Right cardiac atrium (tissue), 5 donors: ENCODE measurements around the gene ASPA. TPM values are rescaled to one million over a fixed set of nuclear protein-coding genes. Genes with fewer than 3 reads are reported as not detected.
A peak's percentile ranks its signal among the peaks of the same experiment; 100 is the strongest.
"Not testable (repeated sequence)": the region's sequence is repeated elsewhere in the genome, so short reads cannot be mapped to it uniquely, and the experiment has no call there.

Experiments
- ATAC-seq, 2 donors: fragments of 200-7000 bp; cut with Tn5 transposase; one replicate each; pipeline versions ENCODE4 v1.8.0 to v1.9.1; 2020; ENCODE audit warnings: moderate library complexity in 2 of 2, mild to moderate bottlenecking in 1 of 2
- DNase-seq, 3 donors: peaks; one replicate each; pipeline ENCODE4 v3.0.0-alpha.2; 2020
- H3K27ac ChIP-seq: one replicate; pipeline ENCODE4 v1.5.1; 2013; ENCODE audit warnings: mild to moderate bottlenecking, low read length, control low read depth, moderate library complexity
- H3K27me3 ChIP-seq: one replicate; pipeline ENCODE4 v1.6.1; 2013; ENCODE audit not compliant: control insufficient read depth, insufficient read depth
- H3K4me1 ChIP-seq: one replicate; pipeline ENCODE4 v1.6.1; 2013; ENCODE audit warnings: low read length; ENCODE audit not compliant: control insufficient read depth, insufficient read depth
- H3K4me3 ChIP-seq: one replicate; pipeline ENCODE4 v1.5.1; 2013; ENCODE audit warnings: low read length, control low read depth
- H3K9me3 ChIP-seq: one replicate; pipeline ENCODE4 v1.6.1; 2013; ENCODE audit warnings: low read length; ENCODE audit not compliant: control insufficient read depth
- WGBS: extraction: QIAGEN DNeasy Blood & Tissue Kit; methylation state at CpG from one replicate; pipeline ENCODE4 v1.1.7; 2013; 5-methylcytosine and 5-hydroxymethylcytosine counted together
- intact Hi-C, 4 donors: fragments of 100-400 bp; cut with DNase I; formaldehyde crosslinking; loops; one replicate each; pipeline versions ENCODE4 v1.11.0 to v1.14.0; 2022 to 2023
- long read RNA-seq, 4 donors: library from polyadenylated mRNA; unstranded; transcript quantifications; one replicate each; pipeline ENCODE4 v2.0.0, GENCODE V29; 2020 to 2021
- polyA plus RNA-seq: library from polyadenylated mRNA; stranded (reverse); fragments of 200-250 nt; gene quantifications from one replicate; pipeline ENCODE4 v1.2.3, GENCODE V29; 2013
- total RNA-seq, 4 donors: library from RNA; stranded (reverse); fragmentation: NEBNext Ultra II Directional; extraction: Animal tissue kit (Norgen Biotek cat#: 25700); gene quantifications; one replicate each; pipeline ENCODE4 v1.2.1, GENCODE V29; 2021
- donor health status: healthy with polysubstance abuse.
- donor health status: DM: no; HTN: yes; CAD: no.
- donor health status: DM: no; HTN: no; CAD: no.
- donor health status: DM: no; HTN: yes; CAD: no; lungs with severe emphysema.
- donor health status: DM: yes; HTN: yes; CAD: no.

Gene ASPA
- 1 to 10 TPM; 1.6 to 5.5 (median 2.5) TPM for total RNA-seq
- 1.6 TPM for polyA plus RNA-seq
- long read RNA-seq, donor 1, full-length matches to known transcripts: 1 of 4 reads
- long read RNA-seq, donor 1, partial matches to known transcripts: 2 of 4 reads
- long read RNA-seq, donor 1, other reads (novel, unspliced or antisense): 1 of 4 reads
- long read RNA-seq, donor 2: 0 reads
- long read RNA-seq, donor 3, full-length matches to known transcripts: 1 of 1 reads
- long read RNA-seq, donor 3, partial matches to known transcripts: 0 of 1 reads
- long read RNA-seq, donor 3, other reads (novel, unspliced or antisense): 0 of 1 reads
- long read RNA-seq, donor 4: 0 reads

DNA sequence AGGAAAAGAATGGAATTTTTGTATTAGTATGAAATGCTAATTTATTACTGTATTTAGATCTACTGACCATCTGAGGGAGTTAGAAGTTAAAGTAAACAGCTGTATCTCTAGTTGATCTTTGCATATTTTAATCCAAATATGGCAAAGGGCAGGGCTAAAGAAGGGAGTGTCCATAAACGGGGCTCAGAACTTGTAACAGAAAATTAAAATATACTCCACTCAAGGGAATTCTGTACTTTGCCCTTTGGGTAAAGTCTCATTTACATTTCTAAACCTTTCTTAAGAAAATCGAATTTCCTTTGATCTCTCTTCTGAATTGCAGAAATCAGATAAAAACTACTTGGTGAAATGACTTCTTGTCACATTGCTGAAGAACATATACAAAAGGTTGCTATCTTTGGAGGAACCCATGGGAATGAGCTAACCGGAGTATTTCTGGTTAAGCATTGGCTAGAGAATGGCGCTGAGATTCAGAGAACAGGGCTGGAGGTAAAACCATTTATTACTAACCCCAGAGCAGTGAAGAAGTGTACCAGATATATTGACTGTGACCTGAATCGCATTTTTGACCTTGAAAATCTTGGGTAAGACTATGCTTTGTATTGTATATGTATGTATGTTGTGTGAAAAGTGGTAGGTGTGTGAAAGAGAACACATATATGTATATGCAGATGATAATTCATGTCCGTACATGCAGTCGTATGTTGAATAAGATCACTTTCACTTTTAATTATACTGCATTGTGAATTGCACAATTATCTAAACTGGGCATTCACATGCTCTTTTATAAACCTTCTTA is at the start of gene ASPA:
Gene ASPA (plus strand): TSS at position 186 of the 799 bp plus-strand sequence. CDS start 163 bp downstream, at position 349.
- no peak within 1 kb of the TSS for H3K27ac ChIP-seq
- no peaks in the 10 kb centered on the region for H3K9me3 ChIP-seq
- peak in 1 of 2 donors; percentile 39 for ATAC-seq
- H3K27me3 ChIP-seq: no peaks in the 10 kb centered on the region
- H3K4me3 ChIP-seq: peak within 1 kb of the TSS; percentile 69
- H3K4me1 ChIP-seq: no peaks in the 10 kb centered on the region
- DNase-seq: no peak
- WGBS: 49% methylated on average over 7 of the region's 7 CpGs
- intact Hi-C loops: no loop called here

DNA sequence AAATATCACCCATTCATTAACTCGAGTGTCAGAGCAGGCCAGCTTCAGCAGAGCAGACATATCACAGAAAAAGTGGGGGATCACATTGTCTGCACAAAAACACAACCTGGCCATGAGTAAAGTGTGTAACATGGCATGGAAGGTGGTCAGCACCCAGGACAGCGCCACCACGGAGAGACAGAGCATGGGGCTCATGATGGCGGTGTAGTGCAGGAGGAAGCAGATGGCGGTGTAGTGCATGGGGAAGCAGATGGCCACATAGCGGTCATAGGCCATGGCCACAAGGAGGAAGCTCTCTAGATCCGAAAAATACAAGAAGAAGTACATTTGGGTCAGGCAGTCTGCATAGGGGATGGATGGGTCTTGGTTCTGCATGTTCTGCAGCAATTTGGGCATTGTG is 42.6 kb upstream of the ASPA start:
- H3K4me1 ChIP-seq, H3K27ac ChIP-seq, ATAC-seq, H3K4me3 ChIP-seq, H3K27me3 ChIP-seq, H3K9me3 ChIP-seq, intact Hi-C loops: not testable (repeated sequence)
- peak in 1 of 3 donors; percentile 44 for DNase-seq
- 27% methylated on average over 7 of the region's 7 CpGs for WGBS

DNA sequence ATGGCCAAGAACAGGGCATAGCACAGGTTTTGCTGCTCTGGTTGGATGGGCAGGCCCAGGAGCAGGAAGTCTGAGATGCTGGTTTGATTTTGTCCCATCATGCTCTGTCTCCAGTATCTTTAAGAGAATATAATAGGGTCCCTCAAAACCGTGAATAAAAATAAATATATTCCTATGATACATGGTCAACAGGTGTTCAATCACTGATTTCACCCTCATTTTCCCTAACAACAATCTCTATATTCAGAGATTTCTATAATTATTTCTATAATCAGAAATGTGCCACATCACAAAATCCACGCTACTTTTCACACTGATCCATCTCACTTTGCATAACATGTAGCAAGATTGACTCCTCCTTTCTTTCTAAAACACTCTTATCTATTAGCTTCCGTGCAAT is 42.1 kb upstream of the ASPA start, which contains the start of gene OR1E2:
Gene OR1E2 (minus strand): TSS at position 101 of the 400 bp plus-strand sequence. CDS start 0 bp downstream, at position 101.
- intact Hi-C loops: no loop called here
- no peaks in the 10 kb centered on the region for H3K9me3 ChIP-seq
- H3K27ac ChIP-seq: no peak within 1 kb of the TSS
- H3K4me3 ChIP-seq: no peak within 1 kb of the TSS
- 59% methylated on average over 3 of the region's 3 CpGs for WGBS
- no peaks in the 10 kb centered on the region for H3K4me1 ChIP-seq
- ATAC-seq (no peak), DNase-seq (no peak)
- H3K27me3 ChIP-seq: no peaks in the 10 kb centered on the region

DNA sequence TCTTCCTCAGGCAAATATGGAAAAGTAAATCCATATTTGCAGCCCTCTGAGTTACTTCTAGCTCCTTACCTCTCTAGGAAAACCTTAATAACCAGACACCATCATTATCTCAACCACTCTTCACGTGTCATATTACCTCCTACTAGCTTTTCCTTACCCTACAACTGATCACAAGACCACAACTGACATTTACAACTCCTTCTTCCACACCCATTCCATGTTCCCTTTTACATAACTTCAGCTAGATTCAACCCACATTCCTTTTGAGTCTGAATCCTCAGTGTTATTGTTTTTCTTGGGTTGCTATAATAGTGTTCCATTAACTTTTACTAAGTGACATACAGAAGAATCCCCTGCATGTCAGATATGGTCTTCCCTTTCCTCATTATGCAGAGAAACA is 37.4 kb upstream of the ASPA start:
- Histone ChIP-seq H3K4me1 (no peaks in the 10 kb centered on the region), H3K27ac (no peak overlapping the region), H3K4me3 (no peak overlapping the region), H3K9me3 (no peaks in the 10 kb centered on the region), H3K27me3 (no peaks in the 10 kb centered on the region)
- intact Hi-C loops: no loop called here
- 48% methylated on average over 1 of the region's 1 CpG for WGBS
- no peak for ATAC-seq
- no peak for DNase-seq

DNA sequence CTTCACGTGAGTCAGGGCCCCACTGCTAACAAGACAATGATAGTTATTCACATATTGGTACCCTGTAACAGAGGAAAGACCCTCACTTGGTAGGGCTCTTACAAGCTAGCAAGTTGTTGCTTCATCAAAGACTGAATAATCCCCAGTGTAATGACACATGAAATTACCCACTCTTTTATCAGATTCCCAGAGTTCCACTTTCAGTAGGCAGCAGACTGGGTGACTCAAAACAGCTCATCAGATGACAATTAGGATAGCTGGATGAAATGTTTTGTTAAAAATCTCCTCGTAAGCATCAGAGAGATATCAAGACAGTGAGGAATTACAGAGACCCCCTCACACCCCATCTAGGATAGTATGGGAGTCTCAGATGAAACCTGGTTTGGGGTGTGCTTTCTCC is 35.3 kb upstream of the ASPA start:
- H3K9me3 ChIP-seq: no peaks in the 10 kb centered on the region
- H3K4me1 ChIP-seq: no peaks in the 10 kb centered on the region
- 55% methylated on average over 2 of the region's 2 CpGs for WGBS
- H3K27ac ChIP-seq: no peak overlapping the region
- no peak for ATAC-seq
- intact Hi-C loops: no loop called here
- H3K27me3 ChIP-seq: no peaks in the 10 kb centered on the region
- DNase-seq: no peak
- H3K4me3 ChIP-seq: no peak overlapping the region

DNA sequence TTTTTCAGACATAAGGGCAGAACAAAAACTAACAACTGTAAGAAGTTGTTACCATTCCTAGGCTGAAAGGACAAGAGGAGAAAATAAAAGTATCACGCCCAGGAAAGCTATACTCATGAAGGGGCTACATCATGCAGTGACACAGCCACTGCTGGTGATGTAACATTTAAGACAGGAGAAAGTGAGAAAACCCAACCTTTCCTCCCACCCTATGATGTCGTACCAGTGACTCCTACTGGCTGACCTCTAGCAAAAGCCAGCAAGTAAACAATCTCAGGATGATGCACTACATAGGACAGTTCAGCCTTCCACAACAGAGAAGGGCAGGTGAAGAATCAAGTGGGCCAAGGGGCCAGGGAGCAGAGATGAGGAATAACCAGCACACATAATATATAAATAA is 28.2 kb upstream of the ASPA start:
- no peak for DNase-seq
- no peak for ATAC-seq
- Histone ChIP-seq H3K9me3 (no peaks in the 10 kb centered on the region), H3K4me3 (no peak overlapping the region), H3K27me3 (no peaks in the 10 kb centered on the region), H3K27ac (no peak overlapping the region), H3K4me1 (no peaks in the 10 kb centered on the region)
- intact Hi-C loops: no loop called here
- 57% methylated on average over 2 of the region's 2 CpGs for WGBS

DNA sequence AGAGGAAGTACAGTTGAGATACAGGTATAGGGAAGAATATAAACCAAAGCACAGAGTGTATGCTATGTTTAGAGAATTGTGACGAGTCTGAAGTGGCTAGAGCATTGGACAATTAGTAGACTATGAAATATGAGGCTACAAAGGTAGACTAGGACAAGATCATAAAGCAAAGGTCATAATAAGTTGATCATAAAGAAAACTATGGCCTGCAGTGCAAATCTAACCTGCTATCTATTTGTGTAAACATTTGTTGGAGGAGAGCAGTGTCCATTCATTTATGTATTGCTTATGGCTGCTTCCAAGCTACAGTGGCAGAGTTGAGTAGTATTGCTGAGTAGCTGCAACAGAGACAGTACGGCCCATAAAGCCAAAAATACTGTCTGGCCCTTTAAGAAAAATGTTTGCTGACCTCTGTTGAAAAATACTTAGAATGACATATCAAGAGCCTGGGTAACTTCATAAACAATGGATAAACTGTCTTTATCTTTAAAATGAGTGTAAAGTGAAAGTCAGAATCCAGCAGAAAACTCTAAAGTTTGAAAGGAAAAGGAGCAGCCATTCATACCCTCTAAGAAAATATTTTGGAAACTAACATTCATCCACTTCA is 27.6 kb upstream of the ASPA start:
- intact Hi-C loops: no loop called here
- ATAC-seq: no peak
- no peaks in the 10 kb centered on the region for H3K9me3 ChIP-seq
- no peaks in the 10 kb centered on the region for H3K4me1 ChIP-seq
- 52% methylated on average over 2 of the region's 2 CpGs for WGBS
- H3K27ac ChIP-seq: no peak overlapping the region
- H3K27me3 ChIP-seq: no peaks in the 10 kb centered on the region
- no peak overlapping the region for H3K4me3 ChIP-seq
- no peak for DNase-seq

DNA sequence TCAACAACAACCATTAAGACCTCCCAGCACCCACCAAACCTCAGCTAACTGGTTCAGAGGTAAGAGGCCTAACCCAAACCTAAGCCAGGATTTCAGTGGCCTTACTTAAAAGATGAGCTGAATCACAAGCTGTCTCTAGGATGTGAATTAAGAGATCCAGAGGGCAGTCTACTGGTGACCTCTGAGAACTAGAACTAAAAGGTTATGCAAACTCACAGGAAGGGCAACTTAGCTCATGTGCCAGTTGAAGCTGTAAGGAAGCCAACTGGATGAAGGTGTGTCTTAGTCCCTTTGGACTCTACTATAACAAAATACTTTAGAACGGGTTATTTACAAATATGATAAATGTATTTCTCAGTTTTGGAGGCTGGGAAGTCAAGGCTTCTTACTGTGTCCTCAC is 9.4 kb upstream of the ASPA start:
- H3K27ac ChIP-seq, H3K27me3 ChIP-seq, DNase-seq, H3K9me3 ChIP-seq, H3K4me3 ChIP-seq, H3K4me1 ChIP-seq, intact Hi-C loops, ATAC-seq: not testable (repeated sequence)
- 78% methylated on average over 1 of the region's 1 CpG for WGBS

DNA sequence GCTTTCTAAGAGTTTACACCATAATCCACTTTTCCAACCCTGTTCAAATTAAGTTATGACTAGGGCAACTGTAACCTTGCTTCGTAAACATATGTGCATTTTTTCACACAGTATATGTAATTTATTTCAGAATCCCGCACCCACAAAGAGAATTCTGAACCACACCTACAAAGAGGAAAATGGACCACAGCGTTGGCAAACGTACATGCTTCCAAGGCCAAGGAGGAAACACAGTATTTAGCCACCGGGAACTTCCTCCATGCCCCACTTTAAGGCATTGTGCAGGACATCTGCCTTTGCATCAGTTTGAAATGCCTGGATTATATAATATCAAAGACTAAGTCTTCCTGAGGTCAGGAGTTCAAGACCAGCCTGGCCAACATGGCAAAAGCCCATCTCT is 6.3 kb upstream of the ASPA start:
- intact Hi-C loops: no loop called here
- 63% methylated on average over 5 of the region's 5 CpGs for WGBS

DNA sequence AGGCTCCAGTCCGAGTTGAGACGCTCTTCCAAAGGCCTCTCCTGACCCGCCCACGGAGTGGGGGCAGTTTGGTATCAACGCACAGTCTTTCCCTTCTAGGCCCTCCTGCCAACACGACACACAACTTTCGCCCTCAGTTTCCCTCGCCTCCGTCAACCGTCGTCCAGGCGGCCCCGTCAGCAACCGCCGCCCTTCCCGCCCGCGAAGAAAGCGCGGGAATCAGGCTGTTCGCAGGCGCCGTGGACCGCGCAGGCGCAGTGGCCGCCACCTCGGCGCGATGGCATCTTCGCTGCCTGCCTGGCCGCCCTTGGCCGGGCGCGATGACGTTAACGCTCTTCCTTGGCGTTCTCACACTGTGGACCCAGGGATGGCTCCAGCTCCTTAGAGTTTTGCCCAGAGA is 4.2 kb upstream of the ASPA start, which contains the start of gene SPATA22:
Gene SPATA22 (minus strand): TSS at position 221 of the 400 bp plus-strand sequence. CDS start 2,494 bp downstream, outside the sequence.
- Histone ChIP-seq H3K9me3 (no peaks in the 10 kb centered on the region), H3K4me3 (no peak within 1 kb of the TSS), H3K27me3 (no peaks in the 10 kb centered on the region), H3K4me1 (no peaks in the 10 kb centered on the region), H3K27ac (no peak within 1 kb of the TSS)
- intact Hi-C loops: no loop called here
- WGBS: 95% methylated on average over 38 of the region's 38 CpGs
- ATAC-seq (no peak), DNase-seq (peak in 1 of 3 donors; percentile 24)

More for the DNA sequence above, 6.3 kb upstream of the ASPA start:
- Histone ChIP-seq H3K4me1 (no peaks in the 10 kb centered on the region), H3K4me3 (no peak overlapping the region), H3K27ac (no peak overlapping the region), H3K27me3 (no peaks in the 10 kb centered on the region), H3K9me3 (no peaks in the 10 kb centered on the region)
- DNase-seq: no peak
- ATAC-seq: no peak

DNA sequence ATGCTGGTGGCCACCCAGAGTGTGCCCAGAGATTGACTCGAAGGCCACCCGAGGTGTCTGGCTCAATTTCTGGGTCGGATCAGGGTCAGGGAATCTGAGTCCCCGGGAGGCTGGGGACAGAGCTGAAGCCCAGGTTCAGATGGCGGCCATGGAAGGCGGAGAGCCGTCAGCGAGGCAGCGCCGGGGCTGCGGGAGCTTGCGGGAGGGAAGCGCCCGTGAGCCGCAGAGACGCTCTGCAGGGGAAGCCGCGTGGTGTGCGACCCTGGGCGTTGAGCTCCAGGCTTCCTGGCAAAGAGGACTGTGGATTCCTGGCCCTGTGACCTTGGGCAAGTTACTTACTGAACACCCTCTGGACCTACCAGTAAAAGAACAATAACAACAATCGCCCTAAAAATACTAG is 3.7 kb upstream of the ASPA start:
- intact Hi-C loops: no loop called here
- Histone ChIP-seq H3K27me3 (no peaks in the 10 kb centered on the region), H3K27ac (no peak overlapping the region), H3K4me3 (no peak overlapping the region), H3K4me1 (no peaks in the 10 kb centered on the region), H3K9me3 (no peaks in the 10 kb centered on the region)
- DNase-seq (peak in 1 of 3 donors; percentile 37), ATAC-seq (no peak)
- WGBS: 90% methylated on average over 21 of the region's 21 CpGs
